HepG2 (cell line): Measurements from ENCODE around the gene CORO7. TPM values are rescaled to one million over a fixed set of nuclear protein-coding genes. Genes with fewer than 3 reads are reported as not detected.

Experiments
- ASH2L ChIP-seq: fragments of 300-600, 200-600 bp; sonication (generic); IDR thresholded peaks from 2 replicates; pipeline ENCODE4 v1.7.0; 2017; ENCODE audit warnings: low read depth, mild to moderate bottlenecking, moderate library complexity, mixed read lengths, low read length; ENCODE audit not compliant: insufficient read length
- BRD4 ChIP-seq: sonication (generic); formaldehyde crosslinking; IDR thresholded peaks from 2 replicates; pipeline ENCODE4 v1.4.0; 2020; ENCODE audit warnings: missing genetic modification reagents
- FLYWCH1 ChIP-seq: sonication (generic); formaldehyde crosslinking; IDR thresholded peaks from 2 replicates; pipeline ENCODE4 v1.8.1; 2023; ENCODE audit warnings: mild to moderate bottlenecking, missing genetic modification reagents
- GLMP ChIP-seq: sonication (generic); formaldehyde crosslinking; IDR thresholded peaks from 2 replicates; pipeline ENCODE4 v1.9.0; 2021; ENCODE audit warnings: missing genetic modification reagents, mild to moderate bottlenecking, borderline replicate concordance
- GPN1 ChIP-seq: sonication (generic); formaldehyde crosslinking; IDR thresholded peaks from 2 replicates; pipeline ENCODE4 v1.5.1; 2020; ENCODE audit warnings: missing genetic modification reagents, borderline replicate concordance
- KDM5B ChIP-seq: sonication (generic); formaldehyde crosslinking; IDR thresholded peaks from 2 replicates; pipeline ENCODE4 v1.4.0; 2020; ENCODE audit warnings: missing genetic modification reagents, mild to moderate bottlenecking, borderline replicate concordance
- MED13 ChIP-seq: sonication (generic); formaldehyde crosslinking; IDR thresholded peaks from 2 replicates; pipeline ENCODE4 v1.5.0; 2020; ENCODE audit warnings: missing genetic modification reagents
- PAF1 ChIP-seq: IDR thresholded peaks from 2 replicates; pipeline ENCODE4 v1.6.1; 2016; ENCODE audit warnings: missing genetic modification reagents, missing compliant biosample characterization
- REL ChIP-seq: sonication (generic); formaldehyde crosslinking; conservative IDR thresholded peaks from 2 replicates; pipeline ENCODE4 v1.8.0; 2022; ENCODE audit warnings: mild to moderate bottlenecking, missing genetic modification reagents, moderate library complexity
- SALL1 ChIP-seq: sonication (generic); formaldehyde crosslinking; IDR thresholded peaks from 2 replicates; pipeline ENCODE4 v1.8.0; 2022; ENCODE audit warnings: mild to moderate bottlenecking, missing genetic modification reagents
- SETDB1 ChIP-seq: sonication (generic); formaldehyde crosslinking; IDR thresholded peaks from 2 replicates; pipeline ENCODE4 v1.5.1; 2020; ENCODE audit warnings: missing genetic modification reagents, mild to moderate bottlenecking, borderline replicate concordance
- SYNCRIP ChIP-seq: fragments of 200-400 bp; formaldehyde crosslinking; IDR thresholded peaks from 2 replicates; pipeline ENCODE4 v1.6.1; 2018; ENCODE audit warnings: mild to moderate bottlenecking, low read depth, low read length; ENCODE audit not compliant: insufficient read depth
- ZNF12 ChIP-seq: sonication (generic); formaldehyde crosslinking; IDR thresholded peaks from 2 replicates; pipeline ENCODE4 v1.5.0; 2020; ENCODE audit warnings: missing genetic modification reagents
- ZNF546 ChIP-seq: sonication (generic); formaldehyde crosslinking; conservative IDR thresholded peaks from 2 replicates; pipeline ENCODE4 v1.8.1; 2023; ENCODE audit warnings: mild to moderate bottlenecking, missing genetic modification reagents
- ZNF556 ChIP-seq: sonication (generic); formaldehyde crosslinking; IDR thresholded peaks from 2 replicates; pipeline ENCODE4 v1.4.0; 2020; ENCODE audit warnings: mild to moderate bottlenecking, missing genetic modification reagents, borderline replicate concordance
- ZNF800 ChIP-seq: sonication (generic); formaldehyde crosslinking; IDR thresholded peaks from 2 replicates; pipeline ENCODE4 v1.4.0; 2020; ENCODE audit warnings: missing genetic modification reagents
- polyA plus RNA-seq, 8 experiments: library from polyadenylated mRNA; depleted of rRNA in 3 of 8; stranded (reverse) in 7 of 8; unstranded in 1 of 8; fragments of >200 nt; fragmentation: Illumina TruSeq in 4 of 8; extraction: Trizol in 4 of 8; gene quantifications; 2 replicates each; pipeline versions ENCODE4 v1.2.1 to v1.2.3, GENCODE V29; 2011 to 2016; ENCODE audit warnings: low read depth in 4 of 8, missing spikeins in 1 of 8, mixed read lengths in 1 of 8; ENCODE audit not compliant: insufficient read depth in 1 of 8
- total RNA-seq, 5 experiments: library from RNA; depleted of rRNA; stranded (reverse); fragments of >200 nt; fragmentation: Illumina TruSeq; extraction: Trizol; gene quantifications; 2 replicates each; pipeline ENCODE4 v1.2.3, GENCODE V29; 2016; ENCODE audit warnings: low read depth in 1 of 5
- TF ChIP-seq, protein P1 (sequence below): sonication (generic); formaldehyde crosslinking; IDR thresholded peaks from 2 replicates; pipeline ENCODE4 v1.5.1; 2020; ENCODE audit warnings: missing genetic modification reagents, mild to moderate bottlenecking, borderline replicate concordance
- TF ChIP-seq, protein P2 (sequence below): sonication (generic); formaldehyde crosslinking; IDR thresholded peaks from 2 replicates; pipeline ENCODE4 v1.4.0; 2020; ENCODE audit warnings: mild to moderate bottlenecking, missing genetic modification reagents
- TF ChIP-seq, protein P3 (sequence below): sonication (generic); formaldehyde crosslinking; IDR thresholded peaks from 2 replicates; pipeline ENCODE4 v1.8.0; 2022; ENCODE audit warnings: mild to moderate bottlenecking, missing genetic modification reagents
- TF ChIP-seq, protein P4 (sequence below): sonication (generic); formaldehyde crosslinking; IDR thresholded peaks from 2 replicates; pipeline ENCODE4 v1.5.1; 2020; ENCODE audit warnings: mild to moderate bottlenecking, missing genetic modification reagents, moderate library complexity

CORO7 gene
- total and polyA plus RNA-seq, 2 of the 13 experiments (the other 11 are each of a cell fraction or from before 2014, with no cell fraction given), result 9.9 to 14.3 TPM

DNA sequence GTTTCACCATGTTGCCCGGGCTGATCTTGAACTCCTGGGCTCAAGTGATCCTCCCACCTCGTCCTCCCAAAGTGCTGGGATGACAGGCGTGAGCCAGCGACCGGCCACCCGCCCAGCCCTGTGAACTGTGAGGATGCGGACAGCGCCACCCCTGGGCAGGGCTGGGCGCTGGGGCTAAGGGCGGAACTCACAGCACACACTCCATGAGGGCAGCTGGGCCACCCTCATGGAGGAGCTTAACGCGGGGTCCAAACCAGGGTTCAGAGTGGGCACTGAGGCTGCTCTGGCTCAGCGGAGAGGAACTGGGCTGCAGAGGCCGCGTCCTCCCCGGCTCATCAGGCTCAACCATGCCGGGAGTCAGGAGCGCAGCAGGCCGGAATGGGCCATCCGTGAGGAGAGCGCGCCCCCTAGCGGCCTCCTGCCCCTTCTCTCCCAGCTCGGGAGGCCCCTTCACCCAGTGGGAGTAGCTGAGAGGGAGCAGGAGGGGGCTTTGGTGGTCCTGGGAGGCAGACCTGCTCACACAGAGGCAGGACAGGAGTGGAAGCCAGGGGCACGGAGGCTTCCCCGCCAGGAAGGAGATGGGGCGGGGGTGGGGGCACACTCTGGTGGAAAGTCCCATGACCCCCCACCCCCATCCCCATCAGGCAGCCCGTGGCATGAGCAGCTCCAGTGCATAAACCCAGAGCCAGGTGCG lies 13.8 kb downstream of the CORO7 start (continued):
- TF ChIP-seq, protein P1, sequence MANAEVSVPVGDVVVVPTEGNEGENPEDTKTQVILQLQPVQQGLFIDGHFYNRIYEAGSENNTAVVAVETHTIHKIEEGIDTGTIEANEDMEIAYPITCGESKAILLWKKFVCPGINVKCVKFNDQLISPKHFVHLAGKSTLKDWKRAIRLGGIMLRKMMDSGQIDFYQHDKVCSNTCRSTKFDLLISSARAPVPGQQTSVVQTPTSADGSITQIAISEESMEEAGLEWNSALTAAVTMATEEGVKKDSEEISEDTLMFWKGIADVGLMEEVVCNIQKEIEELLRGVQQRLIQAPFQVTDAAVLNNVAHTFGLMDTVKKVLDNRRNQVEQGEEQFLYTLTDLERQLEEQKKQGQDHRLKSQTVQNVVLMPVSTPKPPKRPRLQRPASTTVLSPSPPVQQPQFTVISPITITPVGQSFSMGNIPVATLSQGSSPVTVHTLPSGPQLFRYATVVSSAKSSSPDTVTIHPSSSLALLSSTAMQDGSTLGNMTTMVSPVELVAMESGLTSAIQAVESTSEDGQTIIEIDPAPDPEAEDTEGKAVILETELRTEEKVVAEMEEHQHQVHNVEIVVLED (CRISPR knock-in tag), result 0 out of 2 replicates have a peak, but pooled peaks have one; percentile 43
- TF ChIP-seq ZNF800 (CRISPR knock-in tag), result no peak
- TF ChIP-seq PAF1 (CRISPR knock-in tag), result no peak
- TF ChIP-seq ZNF12 (CRISPR knock-in tag), result no peak
- TF ChIP-seq BRD4, result peak; percentile 68; the same call in 1 of the 2 replicates
- no peak for TF ChIP-seq ASH2L
- peak; percentile 55; the same call in 1 of the 2 replicates for TF ChIP-seq SALL1 (CRISPR knock-in tag)
- no peak for TF ChIP-seq ZNF556 (CRISPR knock-in tag)
- TF ChIP-seq KDM5B (CRISPR knock-in tag), result peak; percentile 52; the same call in 1 of the 2 replicates
- no peak for TF ChIP-seq ZNF546
- TF ChIP-seq, protein P2, sequence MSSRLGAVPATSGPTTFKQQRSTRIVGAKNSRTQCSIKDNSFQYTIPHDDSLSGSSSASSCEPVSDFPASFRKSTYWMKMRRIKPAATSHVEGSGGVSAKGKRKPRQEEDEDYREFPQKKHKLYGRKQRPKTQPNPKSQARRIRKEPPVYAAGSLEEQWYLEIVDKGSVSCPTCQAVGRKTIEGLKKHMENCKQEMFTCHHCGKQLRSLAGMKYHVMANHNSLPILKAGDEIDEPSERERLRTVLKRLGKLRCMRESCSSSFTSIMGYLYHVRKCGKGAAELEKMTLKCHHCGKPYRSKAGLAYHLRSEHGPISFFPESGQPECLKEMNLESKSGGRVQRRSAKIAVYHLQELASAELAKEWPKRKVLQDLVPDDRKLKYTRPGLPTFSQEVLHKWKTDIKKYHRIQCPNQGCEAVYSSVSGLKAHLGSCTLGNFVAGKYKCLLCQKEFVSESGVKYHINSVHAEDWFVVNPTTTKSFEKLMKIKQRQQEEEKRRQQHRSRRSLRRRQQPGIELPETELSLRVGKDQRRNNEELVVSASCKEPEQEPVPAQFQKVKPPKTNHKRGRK (CRISPR knock-in tag), result no peak
- TF ChIP-seq, protein P3, sequence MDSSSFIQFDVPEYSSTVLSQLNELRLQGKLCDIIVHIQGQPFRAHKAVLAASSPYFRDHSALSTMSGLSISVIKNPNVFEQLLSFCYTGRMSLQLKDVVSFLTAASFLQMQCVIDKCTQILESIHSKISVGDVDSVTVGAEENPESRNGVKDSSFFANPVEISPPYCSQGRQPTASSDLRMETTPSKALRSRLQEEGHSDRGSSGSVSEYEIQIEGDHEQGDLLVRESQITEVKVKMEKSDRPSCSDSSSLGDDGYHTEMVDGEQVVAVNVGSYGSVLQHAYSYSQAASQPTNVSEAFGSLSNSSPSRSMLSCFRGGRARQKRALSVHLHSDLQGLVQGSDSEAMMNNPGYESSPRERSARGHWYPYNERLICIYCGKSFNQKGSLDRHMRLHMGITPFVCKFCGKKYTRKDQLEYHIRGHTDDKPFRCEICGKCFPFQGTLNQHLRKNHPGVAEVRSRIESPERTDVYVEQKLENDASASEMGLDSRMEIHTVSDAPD (CRISPR knock-in tag), result no peak
- no peak for TF ChIP-seq FLYWCH1 (CRISPR knock-in tag)
- TF ChIP-seq GPN1, result no peak
- no peak for TF ChIP-seq GLMP
- TF ChIP-seq REL (CRISPR knock-in tag), result no peak
- TF ChIP-seq MED13 (CRISPR knock-in tag), result no peak
- TF ChIP-seq SETDB1, result no peak
- TF ChIP-seq SYNCRIP, result no peak
- TF ChIP-seq, protein P4, sequence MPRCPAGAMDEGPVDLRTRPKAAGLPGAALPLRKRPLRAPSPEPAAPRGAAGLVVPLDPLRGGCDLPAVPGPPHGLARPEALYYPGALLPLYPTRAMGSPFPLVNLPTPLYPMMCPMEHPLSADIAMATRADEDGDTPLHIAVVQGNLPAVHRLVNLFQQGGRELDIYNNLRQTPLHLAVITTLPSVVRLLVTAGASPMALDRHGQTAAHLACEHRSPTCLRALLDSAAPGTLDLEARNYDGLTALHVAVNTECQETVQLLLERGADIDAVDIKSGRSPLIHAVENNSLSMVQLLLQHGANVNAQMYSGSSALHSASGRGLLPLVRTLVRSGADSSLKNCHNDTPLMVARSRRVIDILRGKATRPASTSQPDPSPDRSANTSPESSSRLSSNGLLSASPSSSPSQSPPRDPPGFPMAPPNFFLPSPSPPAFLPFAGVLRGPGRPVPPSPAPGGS (CRISPR knock-in tag), result no peak
